OCI-LY3 (cell line): ENCODE results near the gene HTT.

ENCODE experiments used
- EZH2phosphoT487 ChIP-seq: fragments of 200-600 bp; shearing (Covaris generic); IDR thresholded peaks from 2 replicates; pipeline ENCODE4 v1.6.1; 2018; ENCODE audit warnings: antibody characterized with exemption, mixed run types, low read depth
- TF ChIP-seq, protein P1 (sequence below): fragments of 200-600, 300-600 bp; sonication (generic); IDR thresholded peaks from 2 replicates; pipeline ENCODE4 v1.5.1; 2014; ENCODE audit warnings: antibody characterized with exemption, low read length, low read depth

DNA sequence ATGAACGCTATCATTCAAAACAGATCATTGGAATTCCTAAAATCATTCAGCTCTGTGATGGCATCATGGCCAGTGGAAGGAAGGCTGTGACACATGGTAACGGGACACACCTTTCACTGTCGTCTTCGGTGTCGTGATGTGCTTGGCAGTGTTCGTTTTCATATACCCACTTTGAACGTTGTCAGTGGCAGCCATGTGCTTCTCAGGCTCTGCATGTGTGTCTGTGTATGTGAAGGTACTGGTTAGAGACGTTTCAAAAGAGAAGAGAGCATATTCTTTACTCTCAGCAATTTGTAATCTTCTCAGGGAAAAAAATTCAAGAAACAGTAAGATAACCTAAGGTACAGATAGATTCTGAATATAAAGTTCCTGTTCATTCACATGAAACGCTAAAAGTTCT is 103.9 kb downstream of the HTT start:
- TF ChIP-seq, protein P1, sequence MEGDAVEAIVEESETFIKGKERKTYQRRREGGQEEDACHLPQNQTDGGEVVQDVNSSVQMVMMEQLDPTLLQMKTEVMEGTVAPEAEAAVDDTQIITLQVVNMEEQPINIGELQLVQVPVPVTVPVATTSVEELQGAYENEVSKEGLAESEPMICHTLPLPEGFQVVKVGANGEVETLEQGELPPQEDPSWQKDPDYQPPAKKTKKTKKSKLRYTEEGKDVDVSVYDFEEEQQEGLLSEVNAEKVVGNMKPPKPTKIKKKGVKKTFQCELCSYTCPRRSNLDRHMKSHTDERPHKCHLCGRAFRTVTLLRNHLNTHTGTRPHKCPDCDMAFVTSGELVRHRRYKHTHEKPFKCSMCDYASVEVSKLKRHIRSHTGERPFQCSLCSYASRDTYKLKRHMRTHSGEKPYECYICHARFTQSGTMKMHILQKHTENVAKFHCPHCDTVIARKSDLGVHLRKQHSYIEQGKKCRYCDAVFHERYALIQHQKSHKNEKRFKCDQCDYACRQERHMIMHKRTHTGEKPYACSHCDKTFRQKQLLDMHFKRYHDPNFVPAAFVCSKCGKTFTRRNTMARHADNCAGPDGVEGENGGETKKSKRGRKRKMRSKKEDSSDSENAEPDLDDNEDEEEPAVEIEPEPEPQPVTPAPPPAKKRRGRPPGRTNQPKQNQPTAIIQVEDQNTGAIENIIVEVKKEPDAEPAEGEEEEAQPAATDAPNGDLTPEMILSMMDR = no peak
- TF ChIP-seq EZH2phosphoT487 = no peak
